Spinal cord (tissue), 10 donors: ENCODE measurements around the gene CFAP77. TPM values are rescaled to one million over a fixed set of nuclear protein-coding genes. Genes with fewer than 3 reads are reported as not detected.
A peak's percentile ranks its signal among the peaks of the same experiment; 100 is the strongest.

ENCODE experiments used
- DNase-seq, 6 donors: peaks; one replicate each; pipeline versions ENCODE4 v3.0.0 to v3.0.0-alpha.2; 2013 to 2015; ENCODE audit warnings: low spot score in 6 of 6, low read depth in 4 of 6
- H3K27ac ChIP-seq: one replicate; pipeline ENCODE4 v1.5.1; 2013; ENCODE audit warnings: low read depth, low read length, control low read depth
- H3K27me3 ChIP-seq: one replicate; pipeline ENCODE4 v1.6.1; 2013; ENCODE audit warnings: low read length; ENCODE audit not compliant: control insufficient read depth, insufficient read depth
- H3K36me3 ChIP-seq: one replicate; pipeline ENCODE4 v1.6.1; 2013; ENCODE audit warnings: low read length; ENCODE audit not compliant: control insufficient read depth, insufficient read depth
- H3K4me1 ChIP-seq: one replicate; pipeline ENCODE4 v1.6.1; 2013; ENCODE audit warnings: low read length; ENCODE audit not compliant: control insufficient read depth, insufficient read depth
- H3K4me3 ChIP-seq: one replicate; pipeline ENCODE4 v1.5.1; 2013; ENCODE audit warnings: low read depth, low read length, control low read depth
- H3K9me3 ChIP-seq: one replicate; pipeline ENCODE4 v1.6.1; 2013; ENCODE audit warnings: low read length; ENCODE audit not compliant: control insufficient read depth, insufficient read depth
- WGBS: methylation state at CpG from one replicate; pipeline ENCODE4 v1.1.5; 2013; ENCODE audit warnings: missing lambda C conversion rate; ENCODE audit not compliant: insufficient coverage; 5-methylcytosine and 5-hydroxymethylcytosine counted together
- polyA plus RNA-seq, 2 donors: library from polyadenylated mRNA; unstranded; fragments of 120-200 nt; gene quantifications; one replicate each; pipeline ENCODE4 v1.2.1, GENCODE V29; 2013; ENCODE audit not compliant: insufficient read length in 2 of 2
- total RNA-seq, 2 donors: library from RNA; depleted of rRNA in 1 of 2; stranded (reverse); fragments of 120-200 nt in 1 of 2; fragments of >200 nt in 1 of 2; gene quantifications; one replicate each; pipeline versions ENCODE4 v1.2.3 to v1.2.4, GENCODE V29; 2013 to 2014
- donor health status: healthy.

The CFAP77 gene
- total and polyA plus RNA-seq, 4 donors = 0.30 to 6.9 (median 4.7) TPM

GRCh38 chr9:132585954-132586829, 176.2 kb downstream of the CFAP77 start:
- Histone ChIP-seq H3K4me1 (peaks cover 36% of the 10 kb centered on the region), H3K36me3 (no peaks in the 10 kb centered on the region), H3K27me3 (peaks cover 99% of the 10 kb centered on the region), H3K27ac (no peak overlapping the region), H3K9me3 (no peaks in the 10 kb centered on the region), H3K4me3 (no peak overlapping the region)
- peak in 2 of 6 donors; percentile 53 to 57 for DNase-seq
- WGBS = 2% methylated on average over 37 of the region's 42 CpGs

- H3K36me3 ChIP-seq = no peaks in the 10 kb centered on the region
- no peak overlapping the region for H3K27ac ChIP-seq
- no peaks in the 10 kb centered on the region for H3K9me3 ChIP-seq
- 1% methylated on average over 74 of the region's 74 CpGs for WGBS
- peaks cover 99% of the 10 kb centered on the region for H3K27me3 ChIP-seq
- no peak for DNase-seq
- H3K4me1 ChIP-seq = peaks cover 28% of the 10 kb centered on the region
- H3K4me3 ChIP-seq = no peak overlapping the region
Measured at GRCh38 chr9:132586830-132587591, 177.0 kb downstream of the CFAP77 start.

- H3K4me1 ChIP-seq = peaks cover 23% of the 10 kb centered on the region
- H3K4me3 ChIP-seq = no peak overlapping the region
- peaks cover 99% of the 10 kb centered on the region for H3K27me3 ChIP-seq
- no peak for DNase-seq
- 13% methylated on average over 6 of the region's 6 CpGs for WGBS
- H3K27ac ChIP-seq = no peak overlapping the region
- no peaks in the 10 kb centered on the region for H3K36me3 ChIP-seq
- no peaks in the 10 kb centered on the region for H3K9me3 ChIP-seq
Measured at GRCh38 chr9:132587592-132587955, 177.6 kb downstream of the CFAP77 start.

- H3K4me3 ChIP-seq = no peak overlapping the region
- H3K36me3 ChIP-seq = no peaks in the 10 kb centered on the region
- 12% methylated on average over 10 of the region's 12 CpGs for WGBS
- peaks cover 95% of the 10 kb centered on the region for H3K27me3 ChIP-seq
- H3K9me3 ChIP-seq = no peaks in the 10 kb centered on the region
- peaks cover 18% of the 10 kb centered on the region for H3K4me1 ChIP-seq
- no peak for DNase-seq
- H3K27ac ChIP-seq = no peak overlapping the region
Measured at GRCh38 chr9:132588098-132588497, 178.1 kb downstream of the CFAP77 start.

- Histone ChIP-seq H3K36me3 (peaks cover 3% of the 10 kb centered on the region), H3K9me3 (no peaks in the 10 kb centered on the region), H3K27ac (no peak overlapping the region), H3K4me3 (no peak overlapping the region), H3K4me1 (peaks cover 18% of the 10 kb centered on the region), H3K27me3 (peaks cover 93% of the 10 kb centered on the region)
- no peak for DNase-seq
- WGBS = 6% methylated on average over 27 of the region's 28 CpGs
Measured at GRCh38 chr9:132588501-132589147, 178.6 kb downstream of the CFAP77 start.

GRCh38 chr9:132589148-132590036, 179.4 kb downstream of the CFAP77 start:
- H3K27ac ChIP-seq = no peak overlapping the region
- WGBS = under 1% methylated on average over 69 of the region's 83 CpGs
- H3K27me3 ChIP-seq = peaks cover 86% of the 10 kb centered on the region
- H3K4me1 ChIP-seq = peaks cover 18% of the 10 kb centered on the region
- H3K9me3 ChIP-seq = no peaks in the 10 kb centered on the region
- peaks cover 5% of the 10 kb centered on the region for H3K36me3 ChIP-seq
- no peak overlapping the region for H3K4me3 ChIP-seq
- DNase-seq = no peak

GRCh38 chr9:132590037-132590317, 180.0 kb downstream of the CFAP77 start:
- no peak for DNase-seq
- no peak overlapping the region for H3K27ac ChIP-seq
- H3K9me3 ChIP-seq = no peaks in the 10 kb centered on the region
- H3K27me3 ChIP-seq = peaks cover 80% of the 10 kb centered on the region
- no peak overlapping the region for H3K4me3 ChIP-seq
- H3K36me3 ChIP-seq = peaks cover 11% of the 10 kb centered on the region
- peaks cover 18% of the 10 kb centered on the region for H3K4me1 ChIP-seq
- 0% methylated on average over 15 of the region's 17 CpGs for WGBS

- under 1% methylated on average over 56 of the region's 73 CpGs for WGBS
- no peaks in the 10 kb centered on the region for H3K9me3 ChIP-seq
- H3K36me3 ChIP-seq = peaks cover 11% of the 10 kb centered on the region
- H3K27me3 ChIP-seq = peaks cover 74% of the 10 kb centered on the region
- peaks cover 18% of the 10 kb centered on the region for H3K4me1 ChIP-seq
- no peak overlapping the region for H3K4me3 ChIP-seq
- DNase-seq = no peak
- H3K27ac ChIP-seq = no peak overlapping the region
Measured at GRCh38 chr9:132590318-132591182, 180.5 kb downstream of the CFAP77 start.
